Measurements from ENCODE around the gene SOX6.

- TF ChIP-seq CTCF (conservative IDR thresholded peaks at IDR 0.05), result no peak
- no peak for TF ChIP-seq EZH2 (IDR thresholded peaks at IDR 0.05; ENCODE audit: low read depth)
Observed at GRCh38 chr11:15931497-15931896, 424.8 kb downstream of the SOX6 start.
